Hepatocyte (in vitro differentiated cells): ENCODE measurements around the gene NFKBIZ.

Source experiments
- EZH2 ChIP-seq: fragments of 200-600 bp; sonication (generic); IDR thresholded peaks from 2 replicates; pipeline ENCODE4 v1.6.1; 2016; ENCODE audit warnings: antibody characterized with exemption, mild to moderate bottlenecking, borderline replicate concordance
- EZH2phosphoT487 ChIP-seq: fragments of 200-600 bp; sonication (generic); IDR thresholded peaks from one replicate; pipeline ENCODE4 v1.6.1; 2018; ENCODE audit warnings: antibody characterized with exemption, mild to moderate bottlenecking, low read depth, moderate library complexity; ENCODE audit not compliant: unreplicated experiment, severe bottlenecking
- TF ChIP-seq, protein P1 (sequence below): fragments of 200-600 bp; sonication (generic); IDR thresholded peaks from 2 replicates; pipeline ENCODE4 v1.5.1; 2016; ENCODE audit warnings: antibody characterized with exemption, mild to moderate bottlenecking; ENCODE audit not compliant: poor library complexity

DNA sequence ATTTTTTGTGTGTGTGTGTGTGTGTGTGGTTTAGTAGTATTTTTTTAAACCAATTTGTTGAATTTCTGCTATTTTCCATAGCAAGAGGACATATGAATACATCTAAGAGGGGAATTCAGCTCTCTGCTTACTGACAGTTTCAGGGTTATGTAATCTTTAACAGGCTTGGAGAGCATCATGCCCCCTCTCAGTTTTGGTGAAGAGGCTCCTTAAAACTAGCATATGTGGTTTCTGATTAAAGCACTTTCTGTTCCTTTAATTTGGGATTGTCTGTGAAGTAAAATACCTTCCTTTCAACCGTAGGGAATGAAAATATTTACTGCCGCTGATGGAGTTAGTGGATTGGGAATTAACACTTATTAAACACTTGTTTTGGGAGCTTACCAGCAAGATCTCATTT lies 19.4 kb upstream of the NFKBIZ start:
- TF ChIP-seq, protein P1, sequence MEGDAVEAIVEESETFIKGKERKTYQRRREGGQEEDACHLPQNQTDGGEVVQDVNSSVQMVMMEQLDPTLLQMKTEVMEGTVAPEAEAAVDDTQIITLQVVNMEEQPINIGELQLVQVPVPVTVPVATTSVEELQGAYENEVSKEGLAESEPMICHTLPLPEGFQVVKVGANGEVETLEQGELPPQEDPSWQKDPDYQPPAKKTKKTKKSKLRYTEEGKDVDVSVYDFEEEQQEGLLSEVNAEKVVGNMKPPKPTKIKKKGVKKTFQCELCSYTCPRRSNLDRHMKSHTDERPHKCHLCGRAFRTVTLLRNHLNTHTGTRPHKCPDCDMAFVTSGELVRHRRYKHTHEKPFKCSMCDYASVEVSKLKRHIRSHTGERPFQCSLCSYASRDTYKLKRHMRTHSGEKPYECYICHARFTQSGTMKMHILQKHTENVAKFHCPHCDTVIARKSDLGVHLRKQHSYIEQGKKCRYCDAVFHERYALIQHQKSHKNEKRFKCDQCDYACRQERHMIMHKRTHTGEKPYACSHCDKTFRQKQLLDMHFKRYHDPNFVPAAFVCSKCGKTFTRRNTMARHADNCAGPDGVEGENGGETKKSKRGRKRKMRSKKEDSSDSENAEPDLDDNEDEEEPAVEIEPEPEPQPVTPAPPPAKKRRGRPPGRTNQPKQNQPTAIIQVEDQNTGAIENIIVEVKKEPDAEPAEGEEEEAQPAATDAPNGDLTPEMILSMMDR, result no peak
- TF ChIP-seq EZH2phosphoT487, result no peak
- no peak for TF ChIP-seq EZH2
